Activated gamma-delta T cell (primary cell): ENCODE measurements around the gene TP73.

Source experiments
- DNase-seq: peaks from one replicate; lab custom pipeline; 2025; lab: John Stamatoyannopoulos, UW

The TP73 gene

GRCh38 chr1:3727825-3728776 lies 75.8 kb downstream of the TP73 start:
- DNase-seq = no peak

GRCh38 chr1:3729594-3730542 lies 77.6 kb downstream of the TP73 start:
- no peak for DNase-seq

- no peak for DNase-seq
Observed at GRCh38 chr1:3730543-3731247, 78.4 kb downstream of the TP73 start.

- no peak for DNase-seq
Observed at GRCh38 chr1:3731583-3732433, 79.5 kb downstream of the TP73 start.

GRCh38 chr1:3732434-3733093 lies 80.2 kb downstream of the TP73 start:
- no peak for DNase-seq

GRCh38 chr1:3733094-3733882 lies 81.0 kb downstream of the TP73 start:
- DNase-seq = no peak

GRCh38 chr1:3733883-3734589 lies 81.7 kb downstream of the TP73 start:
- no peak for DNase-seq

GRCh38 chr1:3734602-3735001 lies 82.3 kb downstream of the TP73 start:
- no peak for DNase-seq

GRCh38 chr1:3735027-3735681 lies 82.8 kb downstream of the TP73 start:
- no peak for DNase-seq

- DNase-seq = no peak
Observed at GRCh38 chr1:3735688-3736087, 83.4 kb downstream of the TP73 start.

GRCh38 chr1:3736131-3736561 lies 83.8 kb downstream of the TP73 start:
- no peak for DNase-seq

- no peak for DNase-seq
Observed at GRCh38 chr1:3736708-3737107, 84.4 kb downstream of the TP73 start.

GRCh38 chr1:3738943-3739342 lies 86.6 kb downstream of the TP73 start:
- DNase-seq = no peak

GRCh38 chr1:3740042-3740441 lies 87.7 kb downstream of the TP73 start:
- DNase-seq = no peak

GRCh38 chr1:3740752-3741151 lies 88.4 kb downstream of the TP73 start:
- no peak for DNase-seq

- no peak for DNase-seq
Observed at GRCh38 chr1:3741566-3742438, 89.5 kb downstream of the TP73 start.
